Measurements from ENCODE around the gene TACC2.

The TACC2 gene

DNA sequence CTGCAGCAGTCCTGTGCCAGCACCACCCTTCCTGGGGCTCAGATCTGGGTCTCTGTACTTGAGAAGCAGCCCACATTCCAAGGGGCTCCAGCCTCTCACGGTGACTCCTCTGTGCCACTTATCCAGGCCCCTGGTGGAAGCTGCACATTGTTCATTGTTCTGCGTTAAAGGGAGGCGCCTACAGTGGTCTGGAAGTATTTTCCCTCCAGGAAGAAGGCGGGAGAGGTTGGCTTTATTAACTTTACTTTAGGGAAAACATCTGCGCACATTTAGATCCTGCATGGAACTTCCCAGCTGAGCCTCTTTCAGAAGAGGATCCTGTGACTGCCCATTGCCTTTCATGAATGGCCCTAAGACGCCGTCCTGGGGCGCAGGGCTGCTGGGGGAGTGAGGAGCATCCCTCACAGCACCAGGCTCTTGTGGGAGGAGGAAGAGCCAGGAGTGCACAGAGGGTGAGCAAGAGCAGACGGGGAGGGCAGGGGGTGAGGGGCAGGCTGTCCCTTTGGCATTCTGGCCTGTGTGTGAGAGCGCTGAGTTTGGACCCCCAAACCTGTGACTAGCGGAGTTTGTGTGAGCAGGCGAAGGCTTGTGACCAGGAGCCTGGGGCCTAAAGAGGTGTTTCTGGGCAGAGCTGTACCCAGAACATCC, 183.5 kb downstream of the TACC2 start:
- no peak for DNase-seq

GRCh38 chr10:122173337-122173736, 184.4 kb downstream of the TACC2 start:
- no peak for DNase-seq

DNA sequence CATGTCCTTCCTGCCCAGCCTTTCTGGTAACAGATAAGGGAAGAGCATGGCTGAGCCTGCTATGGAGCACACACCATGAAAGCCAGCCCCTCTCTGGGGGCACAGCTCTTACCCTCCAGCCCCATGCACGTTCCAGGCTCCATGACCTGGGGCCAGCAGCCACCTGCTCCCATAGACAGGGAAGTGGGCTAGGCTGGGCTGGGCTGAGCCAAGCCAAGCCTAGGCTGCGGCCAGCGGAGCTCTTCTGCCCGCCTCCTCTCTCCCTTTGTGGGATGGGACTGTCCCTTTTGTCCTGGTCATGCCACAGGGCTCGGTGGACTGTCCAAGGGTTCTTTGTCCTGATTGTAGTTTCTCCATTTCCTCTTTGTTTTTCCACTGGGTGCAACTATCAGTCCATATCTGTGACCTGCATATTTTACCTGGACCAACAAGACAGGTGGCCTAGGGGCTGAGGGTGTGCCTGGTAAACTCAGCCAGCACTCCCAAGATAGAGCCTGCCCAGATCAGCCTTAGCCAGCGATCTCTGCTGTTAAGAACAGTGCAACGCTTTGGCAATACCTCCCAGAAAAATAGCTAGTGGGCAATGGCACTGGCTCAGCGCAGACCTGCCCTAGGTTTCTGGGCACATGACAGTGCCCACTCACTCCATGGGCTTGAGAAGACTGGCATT, 184.9 kb downstream of the TACC2 start:
- no peak for DNase-seq

DNA sequence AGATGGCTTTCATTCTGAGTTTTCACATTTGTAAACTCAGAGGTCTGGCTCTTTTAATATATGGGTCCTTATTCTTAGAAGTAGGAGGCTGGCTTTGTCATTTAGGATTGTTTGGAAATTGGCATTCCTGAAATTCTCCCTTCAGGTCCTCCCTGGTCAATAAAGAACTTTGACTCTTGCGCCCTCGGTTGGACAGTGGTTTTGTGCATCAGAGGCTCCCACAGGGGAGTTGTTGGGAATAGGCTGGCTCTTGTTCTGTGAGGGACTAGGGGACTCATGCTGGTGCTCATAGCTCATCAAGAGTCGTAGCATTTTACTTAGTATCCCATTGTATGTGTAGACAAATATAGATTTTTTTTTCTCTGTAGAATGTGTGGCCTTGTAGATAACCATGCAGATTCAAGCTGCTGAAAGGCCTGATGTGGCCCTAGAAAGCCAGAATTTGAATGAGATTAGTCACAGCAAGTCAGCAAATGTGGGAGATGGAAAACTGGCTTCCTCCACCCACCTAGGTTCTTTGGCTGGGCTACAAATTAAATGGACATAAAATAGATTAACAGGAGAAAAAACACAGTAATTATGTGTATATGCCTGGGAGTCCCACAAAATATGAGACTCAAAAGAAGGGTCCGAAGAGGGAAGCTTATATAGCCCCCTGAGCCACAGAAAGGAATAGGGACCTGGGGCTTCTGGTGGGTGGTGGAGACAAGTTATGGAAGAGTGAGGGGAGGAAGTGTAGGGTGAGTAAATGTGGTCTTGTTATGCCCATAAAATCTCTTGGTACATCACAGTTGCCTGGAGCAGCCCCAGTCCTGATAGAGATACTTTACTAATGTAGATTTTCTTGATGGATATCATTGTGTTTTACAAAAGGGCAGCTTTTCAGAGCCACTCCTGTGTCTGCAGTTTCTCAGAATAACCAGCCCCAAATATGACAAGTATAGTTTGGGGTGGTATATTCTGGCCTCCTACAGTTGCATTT, 187.6 kb downstream of the TACC2 start:
- no peak for DNase-seq

- DNase-seq, result no peak
Measured at GRCh38 chr10:122178655-122179054, 189.7 kb downstream of the TACC2 start.

- DNase-seq, result no peak
Measured at GRCh38 chr10:122181041-122181732, 192.2 kb downstream of the TACC2 start.

DNA sequence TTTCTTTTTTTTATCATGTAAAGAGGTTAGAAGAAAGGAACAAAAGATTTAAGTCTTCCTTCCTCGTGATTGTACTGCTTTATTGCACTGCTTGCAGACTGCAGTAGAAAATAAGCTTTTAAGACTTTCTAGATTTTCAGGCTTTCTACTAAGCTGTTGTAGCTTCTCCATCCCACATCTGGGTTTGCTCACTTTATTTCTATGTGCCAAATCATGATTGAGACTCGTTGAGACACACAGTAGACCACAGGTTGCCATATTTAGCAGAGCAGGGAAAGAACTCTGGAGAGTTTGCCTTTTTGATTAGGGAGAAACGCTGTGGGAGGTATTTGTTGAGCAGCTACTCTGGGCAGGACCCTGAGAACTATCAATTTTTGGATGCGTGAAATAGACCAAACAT, 192.9 kb downstream of the TACC2 start:
- no peak for DNase-seq

DNA sequence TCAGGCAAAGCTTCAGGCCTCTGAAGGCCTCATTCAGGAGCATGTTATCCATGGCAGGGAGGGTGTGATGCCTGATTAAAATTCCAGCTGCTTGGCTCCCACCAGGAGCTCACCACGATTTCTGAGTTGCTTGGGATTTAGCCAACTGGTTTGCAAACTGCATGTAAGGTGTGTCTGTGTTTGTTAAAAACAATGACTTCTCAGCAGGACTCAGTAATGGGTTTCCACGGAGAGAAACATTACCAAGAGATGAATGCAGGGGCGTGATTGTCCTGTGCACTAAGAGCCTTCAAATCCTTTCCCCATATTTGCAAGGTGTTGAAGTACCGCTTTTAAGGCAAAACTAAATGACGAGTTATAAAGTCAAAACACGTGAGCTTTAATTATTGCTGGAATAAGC, 193.3 kb downstream of the TACC2 start:
- DNase-seq, result no peak

- no peak for DNase-seq
Measured at GRCh38 chr10:122184254-122184653, 195.3 kb downstream of the TACC2 start.

- no peak for DNase-seq
Measured at GRCh38 chr10:122185643-122186042, 196.7 kb downstream of the TACC2 start.

GRCh38 chr10:122186816-122187810, 198.2 kb downstream of the TACC2 start:
- no peak for DNase-seq

- DNase-seq, result no peak
Measured at GRCh38 chr10:122188706-122189105, 199.7 kb downstream of the TACC2 start.

DNA sequence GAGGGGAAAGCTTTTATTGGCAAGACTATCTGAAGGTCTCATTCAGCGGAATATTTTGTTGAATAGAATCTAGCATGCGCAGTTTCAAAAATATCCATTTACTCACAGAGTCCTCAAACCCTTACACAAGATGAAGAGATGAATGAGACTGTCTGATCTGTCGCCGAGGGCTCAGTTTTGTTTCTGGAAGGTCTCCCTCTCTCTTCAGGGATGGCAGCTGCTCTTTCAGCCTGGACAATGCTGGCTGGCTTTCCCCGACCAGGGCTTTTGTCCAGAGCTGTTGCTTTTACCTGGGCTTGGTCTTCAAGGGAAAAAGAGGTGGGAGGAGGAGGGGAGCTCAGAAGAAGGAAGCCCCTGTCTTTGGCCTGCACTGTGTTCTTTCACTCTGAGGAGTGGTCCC, 200.2 kb downstream of the TACC2 start:
- DNase-seq, result no peak

DNA sequence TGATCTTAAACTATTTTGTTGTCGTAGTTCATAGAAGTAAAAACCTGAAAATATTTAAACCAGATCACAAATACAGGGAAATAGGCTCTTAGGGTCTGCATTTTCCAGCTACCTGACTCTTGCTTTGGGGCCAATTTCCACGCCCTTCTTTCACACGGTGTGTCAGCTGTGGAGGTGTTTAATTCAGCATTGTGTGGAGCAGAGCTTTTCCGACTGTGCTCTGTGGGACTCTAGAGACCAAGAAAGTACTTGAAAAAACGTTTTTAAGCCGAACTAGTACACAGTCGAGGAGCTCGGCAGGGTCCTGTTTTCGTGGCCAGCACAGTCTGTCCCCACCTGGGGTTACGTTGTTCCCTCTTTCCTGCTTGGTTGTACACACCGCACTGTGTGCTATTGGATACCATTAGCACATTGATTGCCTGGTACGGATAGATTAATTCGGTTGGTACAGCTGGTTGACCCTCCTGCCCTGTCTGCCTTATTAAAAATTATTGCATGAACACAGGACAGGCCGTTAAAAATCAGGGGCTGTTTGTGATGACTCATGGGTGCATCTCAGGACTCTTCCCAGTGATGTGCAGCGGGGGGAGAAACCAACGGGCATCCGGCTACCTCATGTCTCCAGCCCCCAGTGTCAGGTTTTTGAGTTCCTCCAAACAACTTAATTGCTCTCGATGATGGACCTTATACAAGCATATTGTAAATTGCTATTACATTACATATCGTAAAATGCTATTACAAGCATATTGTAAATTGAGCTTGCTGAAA, 201.4 kb downstream of the TACC2 start:
- DNase-seq, result no peak

GRCh38 chr10:122191936-122192541, 203.1 kb downstream of the TACC2 start:
- DNase-seq, result no peak

GRCh38 chr10:122194251-122194650, 205.3 kb downstream of the TACC2 start:
- no peak for DNase-seq

GRCh38 chr10:122196218-122196617, 207.3 kb downstream of the TACC2 start:
- DNase-seq, result no peak

DNA sequence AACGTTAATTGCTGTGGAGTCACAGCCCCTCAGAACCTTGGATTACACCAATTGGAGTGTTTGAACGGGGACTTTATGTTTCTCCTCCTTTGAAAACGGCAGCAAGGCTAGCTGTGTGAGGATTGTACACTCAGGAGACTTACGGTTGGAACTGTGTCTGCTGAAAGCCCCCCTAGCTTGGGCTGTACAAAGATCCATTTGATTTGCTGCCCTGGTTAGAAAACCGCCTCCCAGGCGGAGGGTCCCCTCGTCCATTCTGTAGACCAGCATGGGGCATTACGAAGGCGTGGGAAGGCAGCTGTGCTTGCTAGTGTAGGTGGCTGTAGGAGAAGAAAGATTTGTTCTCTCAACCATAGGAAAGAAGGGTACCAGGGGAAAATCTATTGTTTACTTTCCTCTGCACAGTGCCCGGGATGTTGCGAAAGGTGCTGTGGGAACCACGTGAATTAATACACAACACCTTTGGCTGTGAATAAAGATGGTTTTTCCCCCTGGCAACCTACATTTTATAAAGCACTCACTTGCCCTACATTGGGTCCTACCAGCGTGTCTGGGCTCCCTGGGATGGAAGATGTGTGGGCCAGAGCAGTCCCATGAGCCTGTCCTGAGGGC, 208.8 kb downstream of the TACC2 start:
- DNase-seq, result no peak

DNA sequence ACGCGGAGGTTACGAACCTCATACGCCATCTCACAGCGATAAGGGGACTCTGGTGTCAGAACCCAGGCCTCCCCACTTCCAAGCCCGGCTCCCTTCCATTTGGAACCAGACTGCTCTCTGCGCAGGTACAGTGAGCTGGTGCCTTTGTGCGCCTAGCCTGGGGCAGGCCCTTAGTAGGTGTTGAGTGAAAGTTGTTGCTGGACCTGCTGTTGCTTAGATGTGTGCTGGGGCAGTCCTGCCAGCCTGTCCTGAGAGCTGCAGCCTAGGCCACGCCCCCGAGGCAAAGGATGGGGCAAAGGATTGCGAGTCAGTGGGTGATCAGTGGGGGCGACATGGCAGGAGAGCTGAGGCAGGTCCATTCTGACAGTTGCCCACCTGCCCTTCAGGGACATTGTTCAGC, 209.7 kb downstream of the TACC2 start:
- DNase-seq, result no peak

- no peak for DNase-seq
Measured at GRCh38 chr10:122199070-122199469, 210.1 kb downstream of the TACC2 start.

Data from activated gamma-delta T cell (primary cell).